HG02588 (cell line): ENCODE results near the gene IGF2BP3.
A peak's percentile ranks its signal among the peaks of the same experiment; 100 is the strongest.
"Not testable (repeated sequence)": the region's sequence is repeated elsewhere in the genome, so short reads cannot be mapped to it uniquely, and the experiment has no call there.

Experiments used
- ATAC-seq: cut with Tn5 transposase; IDR thresholded peaks from one replicate; pipeline ENCODE4 v1.9.1; 2021; ENCODE audit warnings: mild to moderate bottlenecking, moderate library complexity; ENCODE audit not compliant: unreplicated experiment

IGF2BP3 gene

GRCh38 chr7:23470330-23471105, at the start of gene IGF2BP3:
Gene IGF2BP3 (minus strand): TSS chr7:23470491. CDS start chr7:23470110, 381 bp downstream.
- no peak for ATAC-seq

GRCh38 chr7:23514755-23515154, 44.5 kb upstream of the IGF2BP3 start:
- ATAC-seq: no peak

GRCh38 chr7:23513746-23514145, 43.5 kb upstream of the IGF2BP3 start:
- ATAC-seq: not testable (repeated sequence)

GRCh38 chr7:23494009-23494408, 23.7 kb upstream of the IGF2BP3 start:
- no peak for ATAC-seq

GRCh38 chr7:23491502-23491901, 21.2 kb upstream of the IGF2BP3 start:
- no peak for ATAC-seq

GRCh38 chr7:23490357-23491135, 20.3 kb upstream of the IGF2BP3 start:
- ATAC-seq: peak; percentile 80

GRCh38 chr7:23488714-23489113, 18.4 kb upstream of the IGF2BP3 start:
- not testable (repeated sequence) for ATAC-seq

- no peak for ATAC-seq
Observed at GRCh38 chr7:23487670-23488069, 17.4 kb upstream of the IGF2BP3 start.

- ATAC-seq: no peak
Observed at GRCh38 chr7:23486002-23486773, 15.9 kb upstream of the IGF2BP3 start.

- ATAC-seq: no peak
Observed at GRCh38 chr7:23482686-23483085, 12.4 kb upstream of the IGF2BP3 start.

- no peak for ATAC-seq
Observed at GRCh38 chr7:23477962-23478866, 7.9 kb upstream of the IGF2BP3 start.

GRCh38 chr7:23477157-23477499, 6.8 kb upstream of the IGF2BP3 start:
- ATAC-seq: no peak

GRCh38 chr7:23476286-23477156, 6.2 kb upstream of the IGF2BP3 start:
- ATAC-seq: no peak

- ATAC-seq: no peak
Observed at GRCh38 chr7:23475576-23475839, 5.2 kb upstream of the IGF2BP3 start.

GRCh38 chr7:23474829-23475575, 4.7 kb upstream of the IGF2BP3 start:
- no peak for ATAC-seq

GRCh38 chr7:23474094-23474828, 4.0 kb upstream of the IGF2BP3 start:
- peak; percentile 72 for ATAC-seq

GRCh38 chr7:23473844-23474093, 3.5 kb upstream of the IGF2BP3 start:
- ATAC-seq: no peak

GRCh38 chr7:23472956-23473843, 2.9 kb upstream of the IGF2BP3 start:
- no peak for ATAC-seq
